H1 (cell line): Measurements from ENCODE around the gene TMEM59L. TPM values are rescaled to one million over a fixed set of nuclear protein-coding genes. Genes with fewer than 3 reads are reported as not detected.

Source experiments
- CBX8 ChIP-seq: fragments of 300-800, 300-1000 bp; sonication (generic); IDR thresholded peaks from 2 replicates; pipeline ENCODE4 v1.7.1; 2016; ENCODE audit warnings: low read depth, low read length, borderline replicate concordance
- CEBPB ChIP-seq: IDR thresholded peaks from 2 replicates; pipeline ENCODE4 v1.6.1; 2012; ENCODE audit warnings: low read depth, low read length
- KDM5A ChIP-seq: fragments of 200-600 bp; IDR thresholded peaks from 2 replicates; pipeline ENCODE4 v1.7.1; 2012; ENCODE audit warnings: mild to moderate bottlenecking, low read length, inconsistent platforms, mixed read lengths
- RAD21 ChIP-seq, 2 experiments: IDR thresholded peaks in 1 of 2; conservative IDR thresholded peaks in 1 of 2; 2 replicates each; pipeline ENCODE4 v1.6.1; 2011; ENCODE audit warnings: low read depth in 2 of 2, low read length in 2 of 2, improper control_type of control experiment in 1 of 2, inconsistent platforms in 1 of 2, mild to moderate bottlenecking in 1 of 2, moderate library complexity in 1 of 2
- RFX5 ChIP-seq: IDR thresholded peaks from 2 replicates; pipeline ENCODE4 v1.6.1; 2011; ENCODE audit warnings: low read depth, low read length, improper control_type of control experiment, borderline replicate concordance
- RXRA ChIP-seq: IDR thresholded peaks from 2 replicates; pipeline ENCODE4 v1.6.1; 2011; ENCODE audit warnings: low read depth, mild to moderate bottlenecking, low read length, moderate library complexity; ENCODE audit not compliant: insufficient read depth
- SIX5 ChIP-seq: IDR thresholded peaks from 2 replicates; pipeline ENCODE4 v1.6.1; 2011; ENCODE audit warnings: mild to moderate bottlenecking, low read depth, low read length
- TAF7 ChIP-seq: optimal IDR thresholded peaks from 2 replicates; pipeline ENCODE3; 2011; ENCODE audit warnings: low read depth, mild to moderate bottlenecking, inconsistent platforms, low read length, moderate library complexity, borderline replicate concordance
- polyA plus RNA-seq, 7 experiments: library from polyadenylated mRNA; depleted of rRNA in 3 of 7; stranded (reverse) in 5 of 7; unstranded in 2 of 7; fragments of >200 nt in 5 of 7; fragments of 200-250 nt in 2 of 7; gene quantifications; 1 replicate in 5 of 7; 2 replicates in 1 of 7; 4 replicates in 1 of 7; pipeline versions ENCODE4 v1.2.1 to v1.2.3, GENCODE V29; 2011 to 2013; ENCODE audit warnings: missing spikeins in 2 of 7, mixed read lengths in 2 of 7
- total RNA-seq: library from RNA; stranded (reverse); fragmentation: NEBNext Ultra II Directional; extraction: Animal tissue kit (Norgen Biotek cat#: 25700); gene quantifications from 2 replicates; pipeline ENCODE4 v1.2.1, GENCODE V29; 2021
- TF ChIP-seq, protein P1 (sequence below): fragments of 300-600 bp; sonication (generic); IDR thresholded peaks from 2 replicates; pipeline ENCODE4 v1.7.1; 2012; ENCODE audit warnings: low read length, moderate library complexity, mild to moderate bottlenecking, inconsistent platforms; ENCODE audit not compliant: insufficient replicate concordance
- TF ChIP-seq, protein P2 (sequence below): IDR thresholded peaks from 2 replicates; pipeline ENCODE4 v1.6.1; 2012; ENCODE audit warnings: inconsistent platforms

The TMEM59L gene
- total and polyA plus RNA-seq, 2 of the 8 experiments (the other 6 are each of a cell fraction or from before 2014, with no cell fraction given) = 4.0 to 12.2 TPM

DNA sequence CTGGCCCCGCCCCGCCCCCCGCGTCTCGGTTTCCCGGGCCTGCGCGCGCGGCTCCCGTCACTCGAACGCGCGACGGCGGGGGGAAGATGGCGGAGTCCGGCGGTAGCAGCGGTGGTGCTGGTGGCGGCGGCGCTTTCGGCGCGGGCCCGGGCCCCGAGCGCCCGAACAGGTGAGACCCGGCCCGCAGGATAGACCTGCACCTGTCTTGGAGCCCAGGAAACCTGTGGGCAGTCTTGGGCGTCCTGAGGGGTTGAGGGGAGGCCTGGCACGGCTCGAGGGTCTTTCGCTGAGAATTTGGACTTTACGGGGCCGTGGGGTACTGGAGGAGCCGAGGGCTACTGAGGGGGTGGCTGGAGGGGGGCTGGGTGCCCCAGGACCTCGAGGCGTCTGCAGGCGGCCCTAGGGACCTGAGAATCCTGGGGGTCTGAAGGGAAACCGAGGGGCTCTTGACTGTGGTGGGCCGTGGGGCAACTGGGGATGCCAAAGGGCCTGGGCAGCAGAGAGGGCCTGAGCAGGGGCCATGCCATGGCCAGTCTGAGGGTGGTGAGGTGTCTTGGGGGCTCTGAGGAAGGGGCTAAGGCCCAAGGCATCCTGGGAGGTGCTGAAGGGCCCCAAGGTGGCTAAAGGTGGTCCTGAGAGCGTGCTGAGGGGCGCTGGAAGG, 24.4 kb downstream of the TMEM59L start, which contains the start of gene KLHL26 (continued):
- TF ChIP-seq, protein P1, sequence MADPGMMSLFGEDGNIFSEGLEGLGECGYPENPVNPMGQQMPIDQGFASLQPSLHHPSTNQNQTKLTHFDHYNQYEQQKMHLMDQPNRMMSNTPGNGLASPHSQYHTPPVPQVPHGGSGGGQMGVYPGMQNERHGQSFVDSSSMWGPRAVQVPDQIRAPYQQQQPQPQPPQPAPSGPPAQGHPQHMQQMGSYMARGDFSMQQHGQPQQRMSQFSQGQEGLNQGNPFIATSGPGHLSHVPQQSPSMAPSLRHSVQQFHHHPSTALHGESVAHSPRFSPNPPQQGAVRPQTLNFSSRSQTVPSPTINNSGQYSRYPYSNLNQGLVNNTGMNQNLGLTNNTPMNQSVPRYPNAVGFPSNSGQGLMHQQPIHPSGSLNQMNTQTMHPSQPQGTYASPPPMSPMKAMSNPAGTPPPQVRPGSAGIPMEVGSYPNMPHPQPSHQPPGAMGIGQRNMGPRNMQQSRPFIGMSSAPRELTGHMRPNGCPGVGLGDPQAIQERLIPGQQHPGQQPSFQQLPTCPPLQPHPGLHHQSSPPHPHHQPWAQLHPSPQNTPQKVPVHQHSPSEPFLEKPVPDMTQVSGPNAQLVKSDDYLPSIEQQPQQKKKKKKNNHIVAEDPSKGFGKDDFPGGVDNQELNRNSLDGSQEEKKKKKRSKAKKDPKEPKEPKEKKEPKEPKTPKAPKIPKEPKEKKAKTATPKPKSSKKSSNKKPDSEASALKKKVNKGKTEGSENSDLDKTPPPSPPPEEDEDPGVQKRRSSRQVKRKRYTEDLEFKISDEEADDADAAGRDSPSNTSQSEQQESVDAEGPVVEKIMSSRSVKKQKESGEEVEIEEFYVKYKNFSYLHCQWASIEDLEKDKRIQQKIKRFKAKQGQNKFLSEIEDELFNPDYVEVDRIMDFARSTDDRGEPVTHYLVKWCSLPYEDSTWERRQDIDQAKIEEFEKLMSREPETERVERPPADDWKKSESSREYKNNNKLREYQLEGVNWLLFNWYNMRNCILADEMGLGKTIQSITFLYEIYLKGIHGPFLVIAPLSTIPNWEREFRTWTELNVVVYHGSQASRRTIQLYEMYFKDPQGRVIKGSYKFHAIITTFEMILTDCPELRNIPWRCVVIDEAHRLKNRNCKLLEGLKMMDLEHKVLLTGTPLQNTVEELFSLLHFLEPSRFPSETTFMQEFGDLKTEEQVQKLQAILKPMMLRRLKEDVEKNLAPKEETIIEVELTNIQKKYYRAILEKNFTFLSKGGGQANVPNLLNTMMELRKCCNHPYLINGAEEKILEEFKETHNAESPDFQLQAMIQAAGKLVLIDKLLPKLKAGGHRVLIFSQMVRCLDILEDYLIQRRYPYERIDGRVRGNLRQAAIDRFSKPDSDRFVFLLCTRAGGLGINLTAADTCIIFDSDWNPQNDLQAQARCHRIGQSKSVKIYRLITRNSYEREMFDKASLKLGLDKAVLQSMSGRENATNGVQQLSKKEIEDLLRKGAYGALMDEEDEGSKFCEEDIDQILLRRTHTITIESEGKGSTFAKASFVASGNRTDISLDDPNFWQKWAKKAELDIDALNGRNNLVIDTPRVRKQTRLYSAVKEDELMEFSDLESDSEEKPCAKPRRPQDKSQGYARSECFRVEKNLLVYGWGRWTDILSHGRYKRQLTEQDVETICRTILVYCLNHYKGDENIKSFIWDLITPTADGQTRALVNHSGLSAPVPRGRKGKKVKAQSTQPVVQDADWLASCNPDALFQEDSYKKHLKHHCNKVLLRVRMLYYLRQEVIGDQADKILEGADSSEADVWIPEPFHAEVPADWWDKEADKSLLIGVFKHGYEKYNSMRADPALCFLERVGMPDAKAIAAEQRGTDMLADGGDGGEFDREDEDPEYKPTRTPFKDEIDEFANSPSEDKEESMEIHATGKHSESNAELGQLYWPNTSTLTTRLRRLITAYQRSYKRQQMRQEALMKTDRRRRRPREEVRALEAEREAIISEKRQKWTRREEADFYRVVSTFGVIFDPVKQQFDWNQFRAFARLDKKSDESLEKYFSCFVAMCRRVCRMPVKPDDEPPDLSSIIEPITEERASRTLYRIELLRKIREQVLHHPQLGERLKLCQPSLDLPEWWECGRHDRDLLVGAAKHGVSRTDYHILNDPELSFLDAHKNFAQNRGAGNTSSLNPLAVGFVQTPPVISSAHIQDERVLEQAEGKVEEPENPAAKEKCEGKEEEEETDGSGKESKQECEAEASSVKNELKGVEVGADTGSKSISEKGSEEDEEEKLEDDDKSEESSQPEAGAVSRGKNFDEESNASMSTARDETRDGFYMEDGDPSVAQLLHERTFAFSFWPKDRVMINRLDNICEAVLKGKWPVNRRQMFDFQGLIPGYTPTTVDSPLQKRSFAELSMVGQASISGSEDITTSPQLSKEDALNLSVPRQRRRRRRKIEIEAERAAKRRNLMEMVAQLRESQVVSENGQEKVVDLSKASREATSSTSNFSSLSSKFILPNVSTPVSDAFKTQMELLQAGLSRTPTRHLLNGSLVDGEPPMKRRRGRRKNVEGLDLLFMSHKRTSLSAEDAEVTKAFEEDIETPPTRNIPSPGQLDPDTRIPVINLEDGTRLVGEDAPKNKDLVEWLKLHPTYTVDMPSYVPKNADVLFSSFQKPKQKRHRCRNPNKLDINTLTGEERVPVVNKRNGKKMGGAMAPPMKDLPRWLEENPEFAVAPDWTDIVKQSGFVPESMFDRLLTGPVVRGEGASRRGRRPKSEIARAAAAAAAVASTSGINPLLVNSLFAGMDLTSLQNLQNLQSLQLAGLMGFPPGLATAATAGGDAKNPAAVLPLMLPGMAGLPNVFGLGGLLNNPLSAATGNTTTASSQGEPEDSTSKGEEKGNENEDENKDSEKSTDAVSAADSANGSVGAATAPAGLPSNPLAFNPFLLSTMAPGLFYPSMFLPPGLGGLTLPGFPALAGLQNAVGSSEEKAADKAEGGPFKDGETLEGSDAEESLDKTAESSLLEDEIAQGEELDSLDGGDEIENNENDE = no peak
- TF ChIP-seq CBX8 (no peak), RAD21 (IDR thresholded peaks at IDR 0.05 in 1 of 2, conservative IDR thresholded peaks at IDR 0.05 in 1 of 2; ENCODE audit: low read depth in 2 of 2, low read length in 2 of 2) (no peak), SIX5 (no peak), RXRA (no peak), TAF7 (peak; percentile 66), RFX5 (no peak), CEBPB (no peak), KDM5A (peak; percentile 82; the same call in 1 of the 2 replicates)
- TF ChIP-seq, protein P2, sequence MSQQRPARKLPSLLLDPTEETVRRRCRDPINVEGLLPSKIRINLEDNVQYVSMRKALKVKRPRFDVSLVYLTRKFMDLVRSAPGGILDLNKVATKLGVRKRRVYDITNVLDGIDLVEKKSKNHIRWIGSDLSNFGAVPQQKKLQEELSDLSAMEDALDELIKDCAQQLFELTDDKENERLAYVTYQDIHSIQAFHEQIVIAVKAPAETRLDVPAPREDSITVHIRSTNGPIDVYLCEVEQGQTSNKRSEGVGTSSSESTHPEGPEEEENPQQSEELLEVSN = no peak
